Activated T-cell treated with anti-CD3 and anti-CD28 coated beads for 48 hours (primary cell): ENCODE data around the gene C19orf67.

Experiments
- DNase-seq: peaks from one replicate; pipeline ENCODE4 v3.0.0-alpha.2; 2020; ENCODE audit warnings: low read depth

Gene C19orf67

GRCh38 chr19:14107581-14108461 lies 22.2 kb upstream of the C19orf67 start:
- DNase-seq = no peak

- DNase-seq = no peak
These were observed 21.3 kb upstream of the C19orf67 start for GRCh38 chr19:14106840-14107239.

- no peak for DNase-seq
These were observed 20.1 kb upstream of the C19orf67 start for GRCh38 chr19:14105680-14106079.

GRCh38 chr19:14103310-14103709 lies 17.7 kb upstream of the C19orf67 start:
- DNase-seq = no peak

- DNase-seq = no peak
These were observed 17.2 kb upstream of the C19orf67 start for GRCh38 chr19:14102756-14103155.

- no peak for DNase-seq
These were observed 16.6 kb upstream of the C19orf67 start for GRCh38 chr19:14102102-14102696.

GRCh38 chr19:14101003-14101545 lies 15.5 kb upstream of the C19orf67 start:
- DNase-seq = no peak

GRCh38 chr19:14097532-14098151 lies 12.1 kb upstream of the C19orf67 start:
- no peak for DNase-seq

- DNase-seq = no peak
These were observed 10.8 kb upstream of the C19orf67 start for GRCh38 chr19:14096272-14096992.

GRCh38 chr19:14094854-14095253 lies 9.3 kb upstream of the C19orf67 start:
- no peak for DNase-seq

- DNase-seq = no peak
These were observed 7.7 kb upstream of the C19orf67 start for GRCh38 chr19:14093117-14093823.

GRCh38 chr19:14091813-14092462 lies 6.4 kb upstream of the C19orf67 start:
- DNase-seq = no peak

GRCh38 chr19:14091081-14091812 lies 5.7 kb upstream of the C19orf67 start:
- DNase-seq = peak; percentile 72

- peak; percentile 77 for DNase-seq
These were observed 5.0 kb upstream of the C19orf67 start, which contains the start of gene SAMD1 for GRCh38 chr19:14090509-14091080. SAMD1 (minus strand) TSS chr19:14090751.

GRCh38 chr19:14089662-14090508 lies 4.3 kb upstream of the C19orf67 start:
- DNase-seq = peak; percentile 52

GRCh38 chr19:14089412-14089661 lies 3.8 kb upstream of the C19orf67 start:
- no peak for DNase-seq

GRCh38 chr19:14088634-14089411 lies 3.2 kb upstream of the C19orf67 start:
- DNase-seq = no peak

GRCh38 chr19:14086098-14086497 lies 515 bp upstream of the C19orf67 start:
- no peak for DNase-seq

- no peak for DNase-seq
These were observed 3.0 kb downstream of the C19orf67 start for GRCh38 chr19:14082675-14082960.
